ENCODE results near the gene NKX2-4.

GRCh38 chr20:21365771-21366170 is 31.6 kb downstream of the NKX2-4 start:
- TF ChIP-seq, protein P1, sequence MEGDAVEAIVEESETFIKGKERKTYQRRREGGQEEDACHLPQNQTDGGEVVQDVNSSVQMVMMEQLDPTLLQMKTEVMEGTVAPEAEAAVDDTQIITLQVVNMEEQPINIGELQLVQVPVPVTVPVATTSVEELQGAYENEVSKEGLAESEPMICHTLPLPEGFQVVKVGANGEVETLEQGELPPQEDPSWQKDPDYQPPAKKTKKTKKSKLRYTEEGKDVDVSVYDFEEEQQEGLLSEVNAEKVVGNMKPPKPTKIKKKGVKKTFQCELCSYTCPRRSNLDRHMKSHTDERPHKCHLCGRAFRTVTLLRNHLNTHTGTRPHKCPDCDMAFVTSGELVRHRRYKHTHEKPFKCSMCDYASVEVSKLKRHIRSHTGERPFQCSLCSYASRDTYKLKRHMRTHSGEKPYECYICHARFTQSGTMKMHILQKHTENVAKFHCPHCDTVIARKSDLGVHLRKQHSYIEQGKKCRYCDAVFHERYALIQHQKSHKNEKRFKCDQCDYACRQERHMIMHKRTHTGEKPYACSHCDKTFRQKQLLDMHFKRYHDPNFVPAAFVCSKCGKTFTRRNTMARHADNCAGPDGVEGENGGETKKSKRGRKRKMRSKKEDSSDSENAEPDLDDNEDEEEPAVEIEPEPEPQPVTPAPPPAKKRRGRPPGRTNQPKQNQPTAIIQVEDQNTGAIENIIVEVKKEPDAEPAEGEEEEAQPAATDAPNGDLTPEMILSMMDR (IDR thresholded peaks at IDR 0.05) = no peak
- TF ChIP-seq POLR2AphosphoS5 (IDR thresholded peaks at IDR 0.05) (no peak), POLR2A (IDR thresholded peaks at IDR 0.05) (no peak), EP300 (IDR thresholded peaks at IDR 0.05) (no peak)

All from gastroesophageal sphincter (tissue), 3 donors.